SIG-M5 treated with dmso at 0.1 percent for 504 hours (cell line): ENCODE results near the gene REM2.
"Not testable (repeated sequence)": the region's sequence is repeated elsewhere in the genome, so short reads cannot be mapped to it uniquely, and the experiment has no call there.

Source experiments
- DNase-seq: peaks from one replicate; lab custom pipeline; 2025; ENCODE audit not compliant: unreplicated experiment; lab: John Stamatoyannopoulos, UW

Gene REM2

DNA sequence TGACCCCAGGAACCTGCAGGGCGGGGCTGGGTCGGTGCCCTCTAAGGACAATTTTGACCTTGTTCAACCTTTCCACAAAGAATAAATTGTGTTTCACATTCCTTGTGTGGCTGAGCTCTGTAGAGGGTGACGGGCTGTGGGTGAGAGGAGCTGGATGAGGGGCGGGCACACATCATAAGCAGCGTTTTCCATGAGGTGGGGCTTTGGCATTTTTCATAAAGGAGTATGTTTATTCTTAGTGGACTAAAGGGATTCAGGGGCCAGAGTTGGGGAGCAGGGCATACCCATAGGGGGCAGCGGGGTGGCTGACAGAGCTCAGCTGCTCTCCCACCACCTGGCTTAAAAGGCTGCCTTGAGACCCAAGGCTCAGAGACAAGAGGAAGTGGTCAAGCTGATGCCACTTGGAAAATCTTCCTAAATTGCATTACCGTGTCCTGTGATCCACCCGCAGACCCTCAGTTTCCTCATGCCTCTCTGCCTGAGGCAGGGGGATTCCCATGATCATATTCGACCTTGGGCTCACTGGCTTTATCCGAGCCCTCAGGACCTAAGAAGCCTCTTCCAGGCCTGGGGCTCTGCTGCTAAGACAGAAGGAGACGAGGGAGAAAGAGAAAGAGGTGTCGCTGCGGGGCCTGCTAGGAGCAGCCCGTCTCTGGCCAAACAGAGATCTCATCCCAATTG lies 35.2 kb upstream of the REM2 start:
- no peak for DNase-seq

DNA sequence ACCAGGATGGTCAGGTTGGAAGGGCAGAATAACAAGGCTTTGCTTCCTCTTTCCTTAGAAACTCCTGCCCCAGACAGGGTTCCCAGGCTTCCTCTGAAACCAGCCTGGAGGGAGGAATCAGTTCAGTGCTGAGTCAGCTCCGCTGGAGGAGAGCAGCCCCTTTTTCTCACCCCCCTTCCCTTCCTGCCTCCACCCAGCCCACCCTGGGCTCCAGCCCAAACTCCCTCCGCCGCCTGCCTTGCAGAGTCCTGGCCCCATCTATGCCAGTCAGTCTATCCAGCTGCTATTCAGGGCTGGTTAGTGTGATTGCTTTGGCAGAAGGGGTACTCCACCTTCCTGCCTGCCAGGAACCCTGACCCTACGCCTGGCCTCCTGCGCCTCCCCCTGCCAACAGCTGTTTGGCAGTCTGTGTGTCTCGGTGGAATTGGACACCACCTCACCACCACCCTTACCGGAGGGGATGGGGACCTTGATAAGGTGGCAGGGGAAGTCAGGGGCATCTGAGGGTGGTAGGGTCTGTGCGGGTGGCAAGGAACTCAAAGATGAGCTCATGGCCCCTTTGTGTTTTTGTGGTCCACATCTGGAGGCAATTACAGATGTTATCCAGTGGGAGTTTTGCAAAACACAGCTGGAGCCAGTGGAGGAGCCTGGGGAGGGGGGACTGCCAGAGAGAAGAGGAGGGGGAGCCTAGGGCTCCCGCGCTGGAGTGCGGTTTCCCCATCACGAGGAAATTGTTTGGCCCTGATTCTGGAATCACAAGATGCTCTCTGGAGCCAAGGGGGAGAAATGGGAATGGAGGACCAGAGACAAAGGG lies 34.5 kb upstream of the REM2 start:
- no peak for DNase-seq

DNA sequence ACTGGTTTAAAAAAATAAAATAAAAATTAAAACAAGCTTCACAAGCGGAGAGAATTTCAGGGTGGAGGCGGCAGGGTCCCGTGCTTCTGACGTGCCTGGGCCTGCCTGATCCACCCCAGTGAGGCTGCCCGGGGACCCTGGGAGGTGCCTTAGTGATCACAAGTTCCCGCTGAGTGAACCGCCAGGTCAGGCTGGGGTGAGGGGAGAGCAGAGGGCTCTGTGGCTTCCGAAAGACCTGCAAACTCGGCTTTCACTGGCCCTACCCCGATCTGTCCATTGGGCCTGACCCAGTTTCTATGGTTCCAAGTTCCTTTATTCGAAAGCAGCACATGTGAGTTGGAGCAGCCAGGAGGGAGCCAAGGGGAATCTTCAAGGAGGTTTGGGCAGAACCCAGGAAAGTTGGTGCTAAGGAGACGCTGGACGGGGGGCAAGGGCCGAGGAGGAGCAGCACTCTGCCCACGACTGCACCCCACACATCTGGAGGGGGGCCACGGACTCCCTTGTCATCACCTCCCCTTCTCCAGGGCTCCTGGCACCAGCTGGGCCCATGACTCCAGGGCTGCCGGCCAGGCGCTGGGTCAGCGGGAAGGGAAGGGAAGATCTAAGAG lies 33.7 kb upstream of the REM2 start:
- DNase-seq = no peak

DNA sequence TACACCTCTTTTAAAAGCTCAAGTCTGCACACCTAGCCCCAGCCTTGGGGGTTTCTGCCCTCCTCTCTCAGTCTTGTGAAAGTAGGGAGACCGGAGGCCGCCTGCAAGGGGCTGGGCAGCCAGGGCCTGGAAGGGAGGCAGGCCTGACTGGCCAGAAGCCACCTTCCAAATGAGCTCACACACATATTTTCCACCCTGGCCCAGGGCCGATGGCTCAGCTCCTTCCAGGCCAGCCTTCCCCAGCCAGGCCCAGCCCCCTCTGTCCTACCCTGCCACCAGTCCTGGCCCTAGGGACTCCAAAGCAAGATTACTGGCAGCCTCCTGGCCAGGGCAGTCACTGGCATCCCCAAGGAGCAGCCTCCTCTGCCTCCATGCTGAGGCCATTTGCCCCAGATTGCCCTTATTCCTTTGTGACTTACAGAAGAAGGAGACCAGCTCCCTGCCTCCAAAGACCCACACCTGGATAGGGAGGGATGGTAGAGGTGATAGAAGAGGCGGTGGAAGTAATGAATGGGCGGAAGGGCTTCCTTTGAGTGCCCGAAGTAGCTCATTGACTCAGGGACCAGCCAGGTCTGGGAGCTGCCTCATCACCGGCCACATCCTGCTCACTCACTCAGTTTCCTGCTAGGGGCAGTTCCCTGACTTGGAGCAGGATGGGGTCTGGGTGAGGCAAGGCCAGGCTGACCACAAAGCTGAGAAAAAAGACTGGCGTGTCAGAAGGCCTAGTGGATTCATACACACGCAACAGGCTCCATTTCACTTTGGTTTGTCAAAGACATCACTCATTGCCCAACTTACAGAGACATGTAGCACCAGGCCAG lies 31.9 kb upstream of the REM2 start:
- DNase-seq = peak; percentile 72

DNA sequence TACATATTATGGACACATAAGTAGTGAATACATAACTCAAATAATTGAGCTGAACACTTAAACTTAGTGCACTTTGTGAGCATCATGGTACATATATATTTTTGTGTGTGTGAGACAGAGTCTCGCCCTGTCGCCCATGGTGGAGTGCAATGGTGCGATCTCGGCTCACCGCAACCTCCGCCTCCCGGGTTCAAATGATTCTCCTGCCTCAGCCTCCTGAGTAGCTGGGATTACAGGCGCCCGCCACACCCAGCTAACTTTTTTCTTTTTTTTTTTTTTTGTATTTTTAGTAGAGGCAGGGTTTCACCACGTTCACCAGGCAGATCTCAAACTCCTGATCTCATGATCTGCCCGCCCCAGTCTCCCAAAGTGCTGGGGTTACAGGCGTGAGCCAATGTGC lies 30.8 kb upstream of the REM2 start:
- not testable (repeated sequence) for DNase-seq

DNA sequence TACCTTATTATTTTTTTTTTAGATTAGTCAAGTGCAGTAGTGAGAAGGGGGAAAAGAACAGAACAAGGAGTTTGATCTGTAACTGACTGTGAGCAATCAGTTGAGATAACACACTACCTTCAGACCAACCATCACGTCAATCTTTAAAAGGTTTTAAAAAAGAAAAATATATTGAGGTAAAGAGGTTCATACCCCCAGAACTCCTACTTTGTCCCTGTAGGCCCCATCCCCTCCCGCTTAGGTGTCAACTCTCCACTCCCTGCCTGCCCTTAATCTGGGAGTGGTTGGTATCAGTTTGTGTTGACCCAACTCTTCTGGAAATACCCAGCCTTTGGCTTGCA lies 30.5 kb upstream of the REM2 start:
- DNase-seq = no peak

DNA sequence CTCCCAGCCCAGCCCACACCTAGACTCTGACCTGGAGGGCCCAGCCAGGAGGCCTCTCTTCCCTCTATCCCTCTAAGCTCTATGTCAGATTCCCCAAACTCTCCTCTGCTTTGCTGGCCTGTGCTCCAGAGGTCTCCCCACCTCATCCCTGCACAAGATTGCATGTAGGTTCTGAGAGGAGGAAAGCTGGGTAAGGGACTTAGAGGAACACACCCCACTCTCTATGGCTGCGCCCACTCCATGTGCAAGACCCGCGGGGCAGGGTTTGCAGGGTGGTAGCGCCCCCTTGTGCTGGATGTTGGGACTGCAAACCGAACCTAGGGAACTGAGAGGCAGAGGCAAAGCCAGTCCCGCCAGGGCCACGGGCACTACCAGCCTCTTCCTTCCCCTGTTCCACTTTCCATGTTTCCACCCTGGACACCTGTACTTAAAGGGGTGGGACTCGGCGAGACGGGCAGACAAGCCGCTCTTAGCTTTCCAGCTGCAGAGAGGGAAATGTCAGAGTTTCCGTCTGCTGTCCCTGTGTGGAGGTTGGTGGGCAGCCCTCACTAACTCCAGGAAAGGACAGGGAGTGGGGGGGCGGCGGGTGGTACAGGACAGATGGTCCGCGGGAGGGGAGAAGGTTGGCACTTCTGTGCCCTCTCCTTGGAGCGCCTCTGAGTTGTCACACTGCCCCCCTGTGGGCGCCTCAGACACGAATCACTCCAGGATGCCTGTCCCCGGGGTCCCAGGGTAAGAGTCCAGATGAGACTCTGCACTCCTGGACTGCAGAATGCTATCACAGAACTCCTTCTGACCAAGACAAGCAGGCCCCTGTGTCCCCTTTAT lies 29.9 kb upstream of the REM2 start:
- peak; percentile 77 for DNase-seq

DNA sequence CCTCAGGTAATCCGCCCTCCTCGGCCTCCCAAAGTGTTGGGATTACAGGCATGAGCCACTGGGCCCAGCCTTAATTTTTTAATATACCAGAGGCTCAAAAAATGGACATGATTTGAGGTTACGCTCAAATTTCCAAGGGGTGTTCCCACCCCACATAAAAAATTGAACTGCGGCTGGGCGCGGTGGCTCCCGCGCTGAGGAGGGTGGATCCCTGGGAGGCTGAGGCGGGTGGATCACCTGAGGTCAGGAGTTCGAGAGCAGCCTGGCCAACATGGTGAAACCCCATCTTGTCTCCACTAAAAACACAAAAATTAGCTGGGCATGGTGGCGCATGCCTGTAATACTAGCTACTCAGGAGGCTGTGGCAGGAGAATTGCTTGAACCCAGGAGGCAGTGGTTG lies 28.7 kb upstream of the REM2 start:
- not testable (repeated sequence) for DNase-seq

DNA sequence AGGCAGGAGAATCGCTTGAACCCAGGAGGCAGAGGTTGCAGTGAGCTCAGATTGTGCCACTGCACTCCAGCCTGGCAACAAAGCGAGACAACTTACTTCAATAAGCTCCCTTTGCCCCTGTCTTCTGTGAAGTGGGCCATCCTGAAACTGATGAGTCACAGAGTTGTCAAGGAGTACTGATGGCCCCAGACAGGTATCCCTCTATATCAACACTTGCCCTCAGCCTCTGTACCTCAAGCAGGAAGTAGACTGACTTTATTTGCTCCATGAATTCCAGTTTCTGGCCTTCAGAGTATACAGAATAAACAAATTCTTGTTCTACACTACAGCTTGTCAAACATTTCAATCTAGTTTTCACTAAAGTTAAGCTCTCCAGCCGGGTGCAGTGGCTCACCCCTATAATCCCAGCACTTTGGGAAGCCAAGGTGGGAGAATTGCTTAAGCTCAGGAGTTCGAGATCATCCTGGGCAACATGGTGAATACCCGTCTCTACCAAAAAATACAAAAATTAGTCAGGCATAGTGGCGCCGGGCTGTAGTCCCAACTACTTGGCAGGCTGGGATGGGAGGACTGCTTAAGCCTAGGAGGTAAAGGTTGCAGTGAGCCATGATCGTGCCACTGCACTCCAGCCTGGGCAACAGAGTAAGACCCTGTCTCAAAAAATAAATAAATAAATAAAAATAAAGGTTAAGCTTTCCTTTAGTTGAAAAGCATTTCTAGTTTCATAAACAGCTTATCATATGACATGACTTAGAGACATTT lies 27.9 kb upstream of the REM2 start:
- no peak for DNase-seq

DNA sequence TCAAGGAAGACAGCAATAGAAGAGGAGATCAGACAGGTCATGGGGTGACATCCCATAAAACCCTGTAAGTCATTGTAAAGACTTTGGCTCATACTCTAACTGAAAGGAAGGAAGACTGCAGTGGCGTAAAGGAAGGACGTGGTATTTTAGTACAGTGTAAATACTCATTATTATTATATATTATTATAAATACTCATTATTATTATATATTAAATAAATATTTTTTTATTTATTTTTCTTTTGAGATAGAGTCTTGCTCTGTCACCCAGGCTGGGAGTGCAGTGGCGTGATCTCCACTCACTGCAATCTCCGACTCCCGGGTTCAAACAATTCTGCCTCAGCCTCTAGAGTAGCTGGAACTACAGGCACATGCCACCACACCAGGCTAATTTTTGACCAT lies 26.6 kb upstream of the REM2 start:
- DNase-seq = no peak

DNA sequence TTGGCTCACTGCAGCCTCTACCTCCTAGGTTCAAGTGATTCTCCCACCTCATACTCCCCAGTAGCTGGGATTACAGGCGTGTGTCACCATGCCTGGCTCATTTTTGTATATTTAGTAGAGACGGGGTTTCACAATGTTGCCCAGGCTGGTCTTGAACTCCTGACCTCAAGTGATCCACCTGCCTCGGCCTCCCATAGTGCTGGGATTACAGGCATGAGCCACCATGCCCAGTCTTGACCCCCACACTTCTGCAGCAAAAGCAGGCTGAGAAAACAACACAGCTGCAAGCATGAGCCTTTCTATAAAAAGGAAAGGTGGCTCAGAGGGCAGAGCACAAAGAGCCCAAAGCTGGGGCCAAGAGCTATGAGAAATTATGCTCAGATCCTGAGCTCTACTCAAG lies 22.6 kb upstream of the REM2 start:
- not testable (repeated sequence) for DNase-seq

DNA sequence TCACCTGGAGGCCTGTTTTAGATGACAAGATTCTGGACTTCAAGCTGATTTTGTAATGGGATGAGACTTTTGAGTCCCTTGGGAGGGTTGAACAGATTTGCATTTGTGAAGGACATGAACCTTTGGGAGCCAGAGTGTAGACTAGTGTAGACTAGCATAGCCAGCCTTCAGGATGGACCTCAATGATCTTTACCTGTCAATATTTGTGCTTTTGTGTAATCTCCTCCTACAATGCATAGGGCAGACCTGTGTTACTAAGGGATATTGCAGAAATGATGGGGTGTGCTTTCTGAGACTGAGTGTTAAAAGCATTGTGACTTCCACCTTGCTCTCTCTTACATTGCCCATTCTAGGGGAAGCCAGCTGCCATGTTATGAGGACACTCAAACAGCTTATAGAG lies 21.4 kb upstream of the REM2 start:
- DNase-seq = no peak

DNA sequence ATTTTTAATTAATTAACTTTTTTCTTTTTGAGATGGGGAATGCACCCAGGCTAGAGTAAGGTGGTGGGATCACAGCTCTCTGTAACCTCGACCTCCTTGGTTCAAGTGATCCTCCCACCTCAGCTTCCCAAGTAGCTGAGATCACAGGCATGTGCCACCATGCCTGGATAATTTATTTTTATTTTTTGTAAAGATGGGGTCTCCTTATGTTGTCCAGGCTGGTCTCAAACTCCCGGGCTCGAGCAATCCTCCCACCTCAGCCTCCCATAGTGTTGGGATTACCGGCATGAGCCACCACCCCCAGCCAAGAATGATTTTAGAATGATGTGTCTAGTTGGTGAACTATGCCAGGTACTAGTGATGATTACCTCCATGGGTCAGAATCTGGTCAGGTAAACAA lies 18.0 kb upstream of the REM2 start:
- DNase-seq = no peak

DNA sequence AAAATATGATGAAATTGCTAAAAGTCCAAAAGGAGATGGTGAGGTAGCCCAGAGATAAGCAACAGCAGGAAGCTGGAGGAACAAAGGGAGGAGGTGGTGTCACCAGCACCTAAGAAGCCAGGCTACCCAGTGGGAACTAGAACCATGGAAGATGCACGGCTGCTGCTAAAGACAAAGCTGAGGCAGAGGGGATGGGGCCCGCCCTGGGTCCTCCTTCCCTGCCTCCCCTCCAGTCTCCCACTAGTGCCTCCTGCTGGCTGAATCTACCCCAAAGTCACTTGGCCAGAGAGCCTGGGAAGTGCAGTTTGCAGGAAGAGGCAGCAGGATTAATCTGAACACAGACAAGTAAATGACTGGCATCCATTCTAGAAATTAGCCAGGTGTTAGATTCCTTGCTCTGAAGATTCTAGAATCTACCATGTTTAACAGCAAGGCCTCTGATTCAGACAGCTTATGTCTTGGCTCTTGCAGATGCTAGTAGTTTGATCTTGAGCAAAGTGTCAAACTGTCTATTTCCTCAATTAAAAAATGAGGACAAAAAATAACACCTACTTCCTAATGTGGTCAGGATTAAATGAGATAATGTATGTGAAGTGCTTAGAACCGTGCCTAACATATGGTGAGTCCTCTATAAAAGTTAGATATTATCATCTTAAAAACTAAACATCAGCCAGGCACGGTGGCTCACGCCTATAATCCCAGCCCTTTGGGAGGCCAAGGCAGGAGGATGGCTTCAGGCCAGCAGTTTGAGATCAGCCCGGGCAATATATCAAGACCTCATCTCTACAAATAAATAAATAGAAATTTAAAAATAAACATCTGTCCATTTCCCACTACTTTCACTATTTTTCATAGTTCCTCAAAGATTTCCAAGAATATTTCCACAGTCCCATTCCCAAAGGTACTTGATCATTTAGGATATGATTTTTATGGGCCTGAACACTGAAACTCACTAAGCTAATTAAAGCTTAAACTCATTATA lies 17.3 kb upstream of the REM2 start:
- no peak for DNase-seq

DNA sequence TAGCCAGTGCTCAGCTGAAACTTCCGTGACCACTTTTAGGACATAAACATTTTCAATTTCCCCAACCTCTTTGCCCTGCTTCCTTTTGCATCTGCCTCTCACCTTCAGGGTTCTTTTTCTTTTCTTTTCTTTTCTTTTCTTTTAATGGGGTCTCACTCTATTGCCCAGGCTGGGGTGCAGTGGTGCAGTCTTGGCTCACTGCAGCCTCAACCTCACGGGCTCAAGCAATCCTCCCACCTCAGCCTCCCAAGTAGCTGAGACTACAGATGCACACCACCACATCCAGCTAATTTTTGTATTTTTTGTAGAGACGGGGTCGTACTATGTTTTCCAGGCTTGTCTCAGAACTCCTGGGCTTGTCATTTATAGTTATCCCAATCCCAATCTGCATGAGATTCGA lies 16.1 kb upstream of the REM2 start:
- no peak for DNase-seq

DNA sequence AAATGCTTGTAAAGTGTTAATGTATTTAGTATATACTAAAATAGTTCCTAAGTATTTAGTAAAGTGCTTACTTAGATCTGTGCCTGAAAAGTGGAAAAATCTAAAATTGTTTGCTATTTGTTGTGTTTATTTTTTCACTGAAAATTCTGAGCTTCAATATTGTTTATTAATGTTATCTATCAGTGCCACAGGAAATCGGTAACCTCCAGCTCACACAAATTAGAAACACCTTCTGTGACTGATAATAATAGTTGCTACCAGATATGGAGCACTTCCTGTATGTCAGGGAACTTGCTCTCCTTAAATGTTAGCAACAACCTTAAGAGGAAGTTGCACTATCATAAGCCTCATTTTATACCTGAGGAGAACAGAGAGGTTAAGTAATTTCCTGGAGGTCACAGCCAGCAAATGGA lies 12.2 kb upstream of the REM2 start:
- peak; percentile 86 for DNase-seq

DNA sequence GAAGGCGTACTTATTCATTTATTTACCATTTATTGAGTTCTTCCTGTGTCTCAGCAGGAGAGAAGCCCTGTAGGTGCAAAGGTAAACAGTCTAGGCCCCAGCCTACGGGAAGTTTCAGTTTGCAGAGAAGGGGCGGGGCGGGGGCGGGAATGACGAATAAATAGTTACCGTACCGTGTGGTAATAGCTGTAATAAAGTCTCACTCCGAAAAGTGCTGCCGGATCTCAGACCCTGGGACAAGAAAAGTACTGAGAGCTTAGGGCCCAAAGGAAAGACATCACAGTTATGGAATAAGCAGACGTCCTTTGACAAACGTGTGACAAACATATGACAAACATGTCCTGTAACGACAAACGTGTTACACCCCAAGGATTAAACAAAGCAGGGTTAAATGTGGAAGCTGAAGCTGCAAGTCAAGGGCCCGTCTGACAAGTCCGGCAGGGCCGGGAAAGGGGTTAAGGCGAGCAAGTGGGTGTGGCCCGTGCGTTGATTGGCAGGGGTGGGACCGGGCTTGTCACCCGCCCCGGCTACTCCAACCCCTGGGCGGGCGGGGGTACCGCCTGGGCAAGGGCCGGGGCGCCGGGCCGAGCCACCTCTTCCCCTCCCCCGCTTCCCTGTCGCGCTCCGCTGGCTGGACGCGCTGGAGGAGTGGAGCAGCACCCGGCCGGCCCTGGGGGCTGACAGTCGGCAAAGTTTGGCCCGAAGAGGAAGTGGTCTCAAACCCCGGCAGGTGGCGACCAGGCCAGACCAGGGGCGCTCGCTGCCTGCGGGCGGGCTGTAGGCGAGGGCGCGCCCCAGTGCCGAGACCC lies 11.6 kb upstream of the REM2 start, which contains the start of gene LRP10:
TSS of gene LRP10 (plus strand) at position 517 of the 809 bp plus-strand sequence. CDS start 564 bp downstream, outside the sequence.
- peak; percentile 86 for DNase-seq
